ENCODE results near the gene FZD10. TPM values are rescaled to one million over a fixed set of nuclear protein-coding genes. Genes with fewer than 3 reads are reported as not detected.

The FZD10 gene
- total RNA-seq, 1 experiment from 2014 or later: not detected

- TF ChIP-seq ELF1 (IDR thresholded peaks at IDR 0.05; ENCODE audit: borderline replicate concordance, low read depth): no peak
- no peak for TF ChIP-seq EGR1 (IDR thresholded peaks at IDR 0.05; ENCODE audit: low read depth)
- TF ChIP-seq CEBPB (IDR thresholded peaks at IDR 0.05; ENCODE audit: low read depth): no peak
- TF ChIP-seq ZBTB33 (IDR thresholded peaks at IDR 0.05; ENCODE audit: extremely low read depth, insufficient replicate concordance, low read length): no peak
- no peak for TF ChIP-seq CTCF (IDR thresholded peaks at IDR 0.05 in 2 of 3, conservative IDR thresholded peaks at IDR 0.05 in 1 of 3; ENCODE audit: borderline replicate concordance in 1 of 3, insufficient read depth in 1 of 3, low read depth in 2 of 3, low read length in 2 of 3)
- TF ChIP-seq ZFX (IDR thresholded peaks at IDR 0.05): no peak
These were observed 5.3 kb downstream of the FZD10 start (continued) for GRCh38 chr12:130167537-130167936.

- no peak overlapping the region for H3K9ac ChIP-seq (ENCODE audit: low read length)
- H3K36me3 ChIP-seq (ENCODE audit: control insufficient read depth in 1 of 2, insufficient read depth in 2 of 2, low read length in 2 of 2): no peaks in the 10 kb centered on the region
- H3K4me3 ChIP-seq (replicated peaks in 1 of 2; ENCODE audit: low read depth in 1 of 2, low read length in 2 of 2): no peak overlapping the region
- H2AFZ ChIP-seq (ENCODE audit: low read depth, low read length, poor library complexity, severe bottlenecking): no peak overlapping the region
- no peaks in the 10 kb centered on the region for H4K20me1 ChIP-seq (ENCODE audit: insufficient read depth)
- intact Hi-C loops (cut with micrococcal nuclease): no loop called here
- H3K9me2 ChIP-seq (ENCODE audit: insufficient read depth): no peaks in the 10 kb centered on the region
- no peak overlapping the region for H3K4me2 ChIP-seq (ENCODE audit: low read length)
- ChIA-PET POLR2A (no interaction called here), CTCF (no interaction called here), RAD21 (ENCODE audit: low non-redundant PET in 1 of 2, low total read pairs in 2 of 2, uncharacterized antibody in 2 of 2, unreplicated experiment in 2 of 2) (no interaction called here)
- ATAC-seq (no peak), DNase-seq (ENCODE audit: low read depth, low spot score) (no peak)
- H3K4me1 ChIP-seq (ENCODE audit: control insufficient read depth in 1 of 2, insufficient read depth in 2 of 2, low read length in 2 of 2): no peaks in the 10 kb centered on the region
- no peaks in the 10 kb centered on the region for H3K79me2 ChIP-seq (ENCODE audit: insufficient read depth, low read length)
- TF ChIP-seq EZH2 (IDR thresholded peaks at IDR 0.05): no peak
- no peak for TF ChIP-seq SRF (IDR thresholded peaks at IDR 0.05; ENCODE audit: low read depth)
- no peak for TF ChIP-seq FOSL1 (IDR thresholded peaks at IDR 0.05; ENCODE audit: low read depth)
- no peak for TF ChIP-seq YY1 (IDR thresholded peaks at IDR 0.05; ENCODE audit: extremely low read depth, insufficient replicate concordance, low read depth, low read length)
- no peak for TF ChIP-seq ELF1 (IDR thresholded peaks at IDR 0.05; ENCODE audit: borderline replicate concordance, low read depth)
- no peak for TF ChIP-seq JUND (IDR thresholded peaks at IDR 0.05)
- TF ChIP-seq ZNF274 (IDR thresholded peaks at IDR 0.05; ENCODE audit: low read depth, low read length): no peak
- no peak for TF ChIP-seq ZFX (IDR thresholded peaks at IDR 0.05)
- no peak for TF ChIP-seq POLR2A (IDR thresholded peaks at IDR 0.05; ENCODE audit: borderline replicate concordance, extremely low read depth, insufficient read depth, insufficient read length)
- TF ChIP-seq POLR2AphosphoS5 (IDR thresholded peaks at IDR 0.05; ENCODE audit: low read depth, low read length): no peak
- TF ChIP-seq MAX (IDR thresholded peaks at IDR 0.05): no peak
- TF ChIP-seq ATF3 (IDR thresholded peaks at IDR 0.05): no peak
- no peak for TF ChIP-seq CBX3 (IDR thresholded peaks at IDR 0.05; ENCODE audit: low read depth)
- no peak for TF ChIP-seq SIN3A (IDR thresholded peaks at IDR 0.05; ENCODE audit: low read depth)
- TF ChIP-seq CTCF (IDR thresholded peaks at IDR 0.05 in 2 of 3, conservative IDR thresholded peaks at IDR 0.05 in 1 of 3; ENCODE audit: borderline replicate concordance in 1 of 3, insufficient read depth in 1 of 3, low read depth in 2 of 3, low read length in 2 of 3): no peak
- BruUV-seq (replicated peaks): no TSS peak
- H3K9me3 ChIP-seq (ENCODE audit: control insufficient read depth in 1 of 2, insufficient read depth in 1 of 2, low read depth in 1 of 2, low read length in 2 of 2): peaks cover 0 to 4% of the 10 kb centered on the region in 2 experiments; a peak in 2 of 4 replicates
- H3K27ac ChIP-seq (ENCODE audit: low read depth, low read length): no peak overlapping the region
- H3K27me3 ChIP-seq (ENCODE audit: insufficient read depth, low read length): no peaks in the 10 kb centered on the region
These were observed 7.0 kb downstream of the FZD10 start for GRCh38 chr12:130169256-130169655.

Data from HCT116 (cell line).